ENCODE measurements around the gene KCMF1.

Gene KCMF1

GRCh38 chr2:84995826-84996225 lies 24.9 kb downstream of the KCMF1 start:
- Histone ChIP-seq H3K4me1 (ENCODE audit: control insufficient read depth in 1 of 2, insufficient read depth in 1 of 2, low read depth in 1 of 2, low read length in 1 of 2) (peaks cover 13 to 18% of the 10 kb centered on the region in 2 experiments), H3K27ac (peak overlapping the region; percentile 33), H3K4me3 (ENCODE audit: low read depth in 1 of 2, low read length in 1 of 2) (no peak overlapping the region), H3K9me3 (no peaks in the 10 kb centered on the region), H3K36me3 (no peaks in the 10 kb centered on the region), H3K27me3 (no peaks in the 10 kb centered on the region)
- no peak for TF ChIP-seq CTCF (IDR thresholded peaks at IDR 0.05)

GRCh38 chr2:84996909-84997308 lies 25.9 kb downstream of the KCMF1 start:
- no peaks in the 10 kb centered on the region for H3K27me3 ChIP-seq
- no peak for TF ChIP-seq CTCF (IDR thresholded peaks at IDR 0.05)
- H3K27ac ChIP-seq, result peak overlapping the region; percentile 10
- H3K4me3 ChIP-seq (ENCODE audit: low read depth in 1 of 2, low read length in 1 of 2), result no peak overlapping the region
- no peaks in the 10 kb centered on the region for H3K36me3 ChIP-seq
- H3K9me3 ChIP-seq, result no peaks in the 10 kb centered on the region
- H3K4me1 ChIP-seq (ENCODE audit: control insufficient read depth in 1 of 2, insufficient read depth in 1 of 2, low read depth in 1 of 2, low read length in 1 of 2), result peaks cover 7% of the 10 kb centered on the region in 2 experiments

GRCh38 chr2:84999553-84999955 lies 28.6 kb downstream of the KCMF1 start:
- TF ChIP-seq CTCF (IDR thresholded peaks at IDR 0.05), result no peak
- Histone ChIP-seq H3K27ac (no peak overlapping the region), H3K9me3 (no peaks in the 10 kb centered on the region), H3K36me3 (no peaks in the 10 kb centered on the region), H3K4me1 (ENCODE audit: control insufficient read depth in 1 of 2, insufficient read depth in 1 of 2, low read depth in 1 of 2, low read length in 1 of 2) (peaks cover 4 to 7% of the 10 kb centered on the region in 2 experiments), H3K4me3 (ENCODE audit: low read depth in 1 of 2, low read length in 1 of 2) (no peak overlapping the region), H3K27me3 (no peaks in the 10 kb centered on the region)

GRCh38 chr2:85001595-85001994 lies 30.6 kb downstream of the KCMF1 start:
- Histone ChIP-seq H3K9me3 (no peaks in the 10 kb centered on the region), H3K27ac (no peak overlapping the region), H3K4me1 (ENCODE audit: control insufficient read depth in 1 of 2, insufficient read depth in 1 of 2, low read depth in 1 of 2, low read length in 1 of 2) (peaks cover 18 to 23% of the 10 kb centered on the region in 2 experiments), H3K36me3 (no peaks in the 10 kb centered on the region), H3K27me3 (no peaks in the 10 kb centered on the region), H3K4me3 (ENCODE audit: low read depth in 1 of 2, low read length in 1 of 2) (no peak overlapping the region)
- no peak for TF ChIP-seq CTCF (IDR thresholded peaks at IDR 0.05)

DNA sequence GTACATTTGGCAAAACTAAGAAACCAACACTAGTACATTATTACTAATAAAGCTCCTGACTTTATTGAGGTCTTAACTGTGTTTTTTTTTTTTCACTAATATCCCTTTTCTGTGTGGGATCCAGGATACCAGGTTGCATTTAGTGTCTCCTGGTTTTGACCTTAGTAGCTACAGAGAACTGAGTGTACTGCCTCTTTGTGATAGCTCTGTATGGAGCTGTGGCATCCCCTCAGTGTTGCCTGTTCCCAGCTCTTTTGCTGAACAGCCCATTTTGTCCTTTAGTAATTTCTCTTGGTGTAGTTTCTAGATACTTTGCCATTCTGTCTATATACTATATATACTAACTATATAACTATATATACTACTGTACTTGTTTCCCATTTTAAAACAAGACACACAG lies 31.6 kb downstream of the KCMF1 start:
- H3K4me1 ChIP-seq (ENCODE audit: control insufficient read depth in 1 of 2, insufficient read depth in 1 of 2, low read depth in 1 of 2, low read length in 1 of 2), result peaks cover 20 to 21% of the 10 kb centered on the region in 2 experiments
- H3K27ac ChIP-seq, result no peak overlapping the region
- no peaks in the 10 kb centered on the region for H3K9me3 ChIP-seq
- H3K27me3 ChIP-seq, result no peaks in the 10 kb centered on the region
- TF ChIP-seq CTCF (IDR thresholded peaks at IDR 0.05), result no peak
- no peak overlapping the region for H3K4me3 ChIP-seq (ENCODE audit: low read depth in 1 of 2, low read length in 1 of 2)
- no peaks in the 10 kb centered on the region for H3K36me3 ChIP-seq

- no peaks in the 10 kb centered on the region for H3K36me3 ChIP-seq
- H3K9me3 ChIP-seq, result no peaks in the 10 kb centered on the region
- TF ChIP-seq CTCF (IDR thresholded peaks at IDR 0.05), result no peak
- peaks cover 37 to 48% of the 10 kb centered on the region in 2 experiments for H3K4me1 ChIP-seq (ENCODE audit: control insufficient read depth in 1 of 2, insufficient read depth in 1 of 2, low read depth in 1 of 2, low read length in 1 of 2)
- H3K27me3 ChIP-seq, result no peaks in the 10 kb centered on the region
- H3K27ac ChIP-seq, result peak overlapping the region; percentile 89
- H3K4me3 ChIP-seq (ENCODE audit: low read depth in 1 of 2, low read length in 1 of 2), result no peak overlapping the region
These were observed 37.3 kb downstream of the KCMF1 start for GRCh38 chr2:85008252-85008651.

Data from neutrophil (primary cell).